Activated naive CD4-positive, alpha-beta T cell treated with anti-CD3 and anti-CD28 coated beads, Interleukin-2, amount 50 U/mL, for 24 hours (primary cell): ENCODE measurements around the gene PDZD8.
"Not testable (repeated sequence)": the region's sequence is repeated elsewhere in the genome, so short reads cannot be mapped to it uniquely, and the experiment has no call there.

Experiments used
- H3K27ac Mint-ChIP-seq: one replicate; pipeline ENCODE4 v1.8.0; 2021; ENCODE audit warnings: mild to moderate bottlenecking, mixed read lengths
- H3K27me3 Mint-ChIP-seq: one replicate; pipeline ENCODE4 v1.8.0; 2021; ENCODE audit warnings: mixed read lengths
- H3K36me3 Mint-ChIP-seq: one replicate; pipeline ENCODE4 v1.8.0; 2021; ENCODE audit warnings: mixed read lengths
- H3K4me1 Mint-ChIP-seq: one replicate; pipeline ENCODE4 v1.8.0; 2021; ENCODE audit warnings: mixed read lengths
- H3K4me3 Mint-ChIP-seq: one replicate; pipeline ENCODE4 v1.8.0; 2021; ENCODE audit warnings: mild to moderate bottlenecking, mixed read lengths
- H3K9me3 Mint-ChIP-seq: one replicate; pipeline ENCODE4 v1.8.0; 2021; ENCODE audit warnings: mixed read lengths

Gene PDZD8

GRCh38 chr10:117242463-117242832 lies 132.8 kb downstream of the PDZD8 start:
- Mint-ChIP-seq H3K27me3 (peaks cover 24% of the 10 kb centered on the region), H3K4me3 (no peak overlapping the region), H3K36me3 (no peaks in the 10 kb centered on the region)

GRCh38 chr10:117241541-117242462 lies 133.4 kb downstream of the PDZD8 start:
- no peak overlapping the region for H3K27ac Mint-ChIP-seq
- no peaks in the 10 kb centered on the region for H3K36me3 Mint-ChIP-seq
- H3K4me1 Mint-ChIP-seq = peaks cover 7% of the 10 kb centered on the region
- H3K4me3 Mint-ChIP-seq = peak overlapping the region; percentile 54
- H3K9me3 Mint-ChIP-seq = no peaks in the 10 kb centered on the region
- H3K27me3 Mint-ChIP-seq = peaks cover 23% of the 10 kb centered on the region

More at GRCh38 chr10:117242463-117242832, 132.8 kb downstream of the PDZD8 start:
- H3K4me1 Mint-ChIP-seq = peaks cover 12% of the 10 kb centered on the region
- no peak overlapping the region for H3K27ac Mint-ChIP-seq
- no peaks in the 10 kb centered on the region for H3K9me3 Mint-ChIP-seq

- H3K27ac Mint-ChIP-seq = no peak within 1 kb of the TSS
- peaks cover 7% of the 10 kb centered on the region for H3K4me1 Mint-ChIP-seq
- no peaks in the 10 kb centered on the region for H3K36me3 Mint-ChIP-seq
- peak within 1 kb of the TSS; percentile 54 for H3K4me3 Mint-ChIP-seq
- H3K9me3 Mint-ChIP-seq = no peaks in the 10 kb centered on the region
- H3K27me3 Mint-ChIP-seq = peaks cover 25% of the 10 kb centered on the region
Observed at GRCh38 chr10:117240621-117241529, 134.4 kb downstream of the PDZD8 start, which contains the start of gene SLC18A2. Gene SLC18A2, plus strand, starts transcription at chr10:117241114. Its CDS starts 580 bp downstream, at chr10:117241694.

- H3K27ac Mint-ChIP-seq = no peak overlapping the region
- peaks cover 23% of the 10 kb centered on the region for H3K27me3 Mint-ChIP-seq
- no peaks in the 10 kb centered on the region for H3K36me3 Mint-ChIP-seq
- H3K4me1 Mint-ChIP-seq = peaks cover 7% of the 10 kb centered on the region
- H3K4me3 Mint-ChIP-seq = no peak overlapping the region
- H3K9me3 Mint-ChIP-seq = no peaks in the 10 kb centered on the region
Observed at GRCh38 chr10:117239721-117240620, 135.3 kb downstream of the PDZD8 start.

- Mint-ChIP-seq H3K27me3 (peaks cover 24% of the 10 kb centered on the region), H3K36me3 (no peaks in the 10 kb centered on the region), H3K9me3 (no peaks in the 10 kb centered on the region), H3K4me1 (peaks cover 7% of the 10 kb centered on the region), H3K4me3 (no peak overlapping the region), H3K27ac (no peak overlapping the region)
Observed at GRCh38 chr10:117239051-117239450, 136.2 kb downstream of the PDZD8 start.

- Mint-ChIP-seq H3K36me3 (no peaks in the 10 kb centered on the region), H3K9me3 (no peaks in the 10 kb centered on the region), H3K4me1 (peaks cover 6% of the 10 kb centered on the region), H3K27me3 (peaks cover 19% of the 10 kb centered on the region), H3K4me3 (no peak overlapping the region), H3K27ac (no peak overlapping the region)
Observed at GRCh38 chr10:117237401-117237991, 137.7 kb downstream of the PDZD8 start.

- not testable (repeated sequence) for H3K4me3 Mint-ChIP-seq, H3K9me3 Mint-ChIP-seq, H3K36me3 Mint-ChIP-seq, H3K27ac Mint-ChIP-seq, H3K4me1 Mint-ChIP-seq
- peaks cover 35% of the 10 kb centered on the region for H3K27me3 Mint-ChIP-seq
Observed at GRCh38 chr10:117230107-117230506, 145.1 kb downstream of the PDZD8 start.

- no peaks in the 10 kb centered on the region for H3K4me1 Mint-ChIP-seq
- peaks cover 33% of the 10 kb centered on the region for H3K27me3 Mint-ChIP-seq
Observed at GRCh38 chr10:117228210-117228609, 147.0 kb downstream of the PDZD8 start.

More at GRCh38 chr10:117228210-117228609, 147.0 kb downstream of the PDZD8 start:
- Mint-ChIP-seq H3K9me3 (no peaks in the 10 kb centered on the region), H3K36me3 (no peaks in the 10 kb centered on the region), H3K27ac (no peak overlapping the region), H3K4me3 (no peak overlapping the region)
